Measurements from ENCODE around the gene ERMAP. TPM values are rescaled to one million over a fixed set of nuclear protein-coding genes. Genes with fewer than 3 reads are reported as not detected.

The ERMAP gene
- total RNA-seq, 2 donors from 2014 or later = 9.0 to 13.3 TPM

DNA sequence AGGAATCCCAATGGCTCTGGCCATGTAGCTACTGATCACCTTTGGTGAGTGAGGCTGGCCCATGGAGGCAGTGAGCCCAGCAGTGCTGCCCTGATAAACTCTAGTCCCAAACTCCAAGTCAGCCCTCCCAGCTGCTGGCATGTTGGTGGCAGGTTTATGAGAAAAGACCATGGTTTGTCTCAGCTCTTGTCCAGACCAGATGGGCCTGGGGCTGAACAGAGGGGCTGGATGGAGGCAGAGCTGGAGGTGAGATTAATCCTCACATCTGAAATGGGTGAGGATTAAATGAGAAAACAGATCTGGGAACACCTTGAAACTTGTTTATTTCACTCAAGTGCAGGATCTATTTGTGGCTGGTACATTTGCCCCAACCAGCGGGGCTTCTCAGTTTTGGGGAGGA, 28.9 kb upstream of the ERMAP start:
- no peaks in the 10 kb centered on the region for H3K9me3 ChIP-seq
- intact Hi-C loops (cut with DNase I) = no loop called here
- DNase-seq = no peak
- no peaks in the 10 kb centered on the region for H3K27me3 ChIP-seq
- no peak overlapping the region for H3K4me3 ChIP-seq
- H3K4me1 ChIP-seq = no peaks in the 10 kb centered on the region
- no peak overlapping the region for H3K27ac ChIP-seq
- TF ChIP-seq, protein P1, sequence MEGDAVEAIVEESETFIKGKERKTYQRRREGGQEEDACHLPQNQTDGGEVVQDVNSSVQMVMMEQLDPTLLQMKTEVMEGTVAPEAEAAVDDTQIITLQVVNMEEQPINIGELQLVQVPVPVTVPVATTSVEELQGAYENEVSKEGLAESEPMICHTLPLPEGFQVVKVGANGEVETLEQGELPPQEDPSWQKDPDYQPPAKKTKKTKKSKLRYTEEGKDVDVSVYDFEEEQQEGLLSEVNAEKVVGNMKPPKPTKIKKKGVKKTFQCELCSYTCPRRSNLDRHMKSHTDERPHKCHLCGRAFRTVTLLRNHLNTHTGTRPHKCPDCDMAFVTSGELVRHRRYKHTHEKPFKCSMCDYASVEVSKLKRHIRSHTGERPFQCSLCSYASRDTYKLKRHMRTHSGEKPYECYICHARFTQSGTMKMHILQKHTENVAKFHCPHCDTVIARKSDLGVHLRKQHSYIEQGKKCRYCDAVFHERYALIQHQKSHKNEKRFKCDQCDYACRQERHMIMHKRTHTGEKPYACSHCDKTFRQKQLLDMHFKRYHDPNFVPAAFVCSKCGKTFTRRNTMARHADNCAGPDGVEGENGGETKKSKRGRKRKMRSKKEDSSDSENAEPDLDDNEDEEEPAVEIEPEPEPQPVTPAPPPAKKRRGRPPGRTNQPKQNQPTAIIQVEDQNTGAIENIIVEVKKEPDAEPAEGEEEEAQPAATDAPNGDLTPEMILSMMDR (IDR thresholded peaks at IDR 0.05) = no peak
- H3K9ac ChIP-seq (ENCODE audit: low read depth in 2 of 2, low read length in 2 of 2) = no peak overlapping the region
- H3K36me3 ChIP-seq = no peaks in the 10 kb centered on the region

DNA sequence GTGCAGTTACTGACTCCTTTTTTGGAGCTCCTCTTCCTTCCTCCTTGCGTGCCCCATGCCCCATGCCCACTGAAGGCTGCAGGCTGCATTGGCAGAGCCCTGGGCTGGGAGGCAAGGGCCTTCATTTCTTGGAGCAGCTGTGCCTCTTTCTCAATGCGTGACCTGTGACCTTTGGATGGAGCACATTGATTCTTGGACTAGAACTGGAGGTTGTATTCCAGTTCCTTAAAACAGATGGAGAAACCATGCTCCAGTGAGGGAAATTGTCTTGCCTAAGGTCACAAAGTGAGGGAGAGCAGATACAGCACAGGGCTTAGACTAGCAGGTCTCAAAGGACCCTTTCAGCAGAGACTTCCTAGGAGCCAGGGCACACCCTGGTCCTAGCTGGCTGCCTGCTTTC, 23.1 kb upstream of the ERMAP start:
- TF ChIP-seq, protein P1 (IDR thresholded peaks at IDR 0.05) = no peak
- no peaks in the 10 kb centered on the region for H3K36me3 ChIP-seq
- no peak overlapping the region for H3K27ac ChIP-seq
- DNase-seq = no peak
- H3K4me1 ChIP-seq = no peaks in the 10 kb centered on the region
- H3K27me3 ChIP-seq = no peaks in the 10 kb centered on the region
- no peaks in the 10 kb centered on the region for H3K9me3 ChIP-seq
- intact Hi-C loops (cut with DNase I) = no loop called here
- H3K4me3 ChIP-seq = no peak overlapping the region
- H3K9ac ChIP-seq (ENCODE audit: low read depth in 2 of 2, low read length in 2 of 2) = no peak overlapping the region

DNA sequence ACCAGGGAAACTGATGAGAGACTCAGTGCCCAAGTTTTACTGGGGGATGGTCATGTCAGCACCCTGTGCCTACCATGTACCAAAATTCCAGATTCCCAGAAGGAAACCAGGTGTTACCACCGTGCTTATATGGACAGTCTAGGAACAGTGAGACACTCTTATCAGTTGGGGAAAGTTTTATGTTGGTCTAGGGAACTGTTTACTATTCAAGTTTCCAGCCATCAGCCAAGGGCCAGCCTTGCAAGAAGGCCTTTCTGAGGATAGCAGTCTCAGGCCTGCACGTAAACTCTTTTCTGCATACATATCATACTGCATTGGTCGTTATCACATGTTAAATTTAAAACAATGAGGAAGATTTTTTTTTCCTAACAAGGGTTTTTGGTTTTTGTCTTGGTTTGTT, 19.5 kb upstream of the ERMAP start:
- Histone ChIP-seq H3K4me3 (no peak overlapping the region), H3K9ac (ENCODE audit: low read depth in 2 of 2, low read length in 2 of 2) (no peak overlapping the region), H3K9me3 (no peaks in the 10 kb centered on the region), H3K36me3 (no peaks in the 10 kb centered on the region), H3K4me1 (no peaks in the 10 kb centered on the region), H3K27me3 (no peaks in the 10 kb centered on the region), H3K27ac (no peak overlapping the region)
- no peak for DNase-seq
- TF ChIP-seq, protein P1 (IDR thresholded peaks at IDR 0.05) = no peak
- intact Hi-C loops (cut with DNase I) = no loop called here

DNA sequence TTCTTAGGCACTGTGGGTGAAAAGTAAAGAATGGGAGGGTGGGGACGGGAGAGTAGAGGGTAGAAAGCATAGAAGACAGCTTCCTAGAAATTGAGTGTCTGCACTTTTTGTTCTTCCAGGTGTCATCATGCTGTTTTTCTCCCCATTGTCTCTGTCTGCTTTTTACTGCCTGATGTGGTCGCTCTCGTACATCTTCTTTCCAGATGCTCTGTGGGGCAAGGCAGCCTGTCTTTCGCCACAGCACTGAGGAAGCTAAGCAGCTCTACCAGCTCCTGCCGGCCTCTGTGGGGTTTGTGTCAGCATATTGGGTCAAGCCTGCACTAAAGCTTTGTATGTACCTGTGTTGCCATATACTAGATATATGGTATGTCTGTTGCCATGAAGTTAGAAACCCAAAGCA, 18.9 kb upstream of the ERMAP start:
- no peaks in the 10 kb centered on the region for H3K4me1 ChIP-seq
- TF ChIP-seq, protein P1 (IDR thresholded peaks at IDR 0.05) = no peak
- H3K4me3 ChIP-seq = no peak overlapping the region
- no peaks in the 10 kb centered on the region for H3K9me3 ChIP-seq
- H3K9ac ChIP-seq (ENCODE audit: low read depth in 2 of 2, low read length in 2 of 2) = no peak overlapping the region
- intact Hi-C loops (cut with DNase I) = no loop called here
- DNase-seq = no peak
- no peaks in the 10 kb centered on the region for H3K36me3 ChIP-seq
- no peaks in the 10 kb centered on the region for H3K27me3 ChIP-seq
- H3K27ac ChIP-seq = no peak overlapping the region

DNA sequence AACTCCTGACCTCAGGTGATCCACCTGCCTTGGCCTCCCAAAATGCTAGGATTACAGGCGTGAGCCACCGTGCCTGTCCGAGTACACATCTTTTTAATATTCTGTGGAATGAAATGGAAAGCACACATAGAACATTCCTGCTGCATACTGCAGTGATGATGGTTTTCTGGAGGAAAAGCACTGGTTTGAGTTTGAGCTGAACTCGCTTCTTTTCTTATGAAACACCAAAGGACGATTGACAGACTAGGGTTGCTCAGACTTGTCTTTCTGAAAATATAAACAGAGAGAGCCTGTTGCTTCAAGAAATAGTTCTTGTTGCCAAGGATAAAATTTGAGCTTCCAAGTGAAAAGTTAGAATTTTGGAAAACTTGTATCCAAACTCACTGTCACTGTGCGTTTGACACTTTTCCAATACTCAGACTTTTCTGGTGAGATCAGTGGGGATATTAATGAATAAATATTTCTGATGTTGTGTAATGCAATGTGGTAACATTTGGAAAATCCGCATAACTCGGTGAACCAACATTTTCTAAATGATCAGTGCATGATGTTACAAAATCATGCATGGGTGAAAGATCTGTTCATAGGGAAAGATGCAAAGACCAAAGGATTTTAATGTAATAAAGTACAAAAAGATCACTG, 15.0 kb upstream of the ERMAP start:
- Histone ChIP-seq H3K9ac (ENCODE audit: low read depth in 2 of 2, low read length in 2 of 2) (no peak overlapping the region), H3K27me3 (no peaks in the 10 kb centered on the region), H3K9me3 (no peaks in the 10 kb centered on the region), H3K4me1 (no peaks in the 10 kb centered on the region), H3K4me3 (no peak overlapping the region), H3K36me3 (no peaks in the 10 kb centered on the region), H3K27ac (no peak overlapping the region)
- intact Hi-C loops (cut with DNase I) = no loop called here
- TF ChIP-seq, protein P1 (IDR thresholded peaks at IDR 0.05) = no peak
- DNase-seq = no peak

Measured in colonic mucosa (tissue), 4 donors.